Retinal pigment epithelial cell (primary cell): ENCODE results near the gene PSMC6.

Source experiments
- DNase-seq: peaks from one replicate; pipeline ENCODE4 v3.0.0-alpha.2; 2010; ENCODE audit warnings: low read depth
- H3K4me3 ChIP-seq: 2 replicates; pipeline ENCODE4 v1.5.1; 2011; ENCODE audit warnings: mild to moderate bottlenecking, low read length, control low read depth, moderate library complexity
- CTCF ChIP-seq: conservative IDR thresholded peaks from 2 replicates; pipeline ENCODE4 v1.5.1; 2011; ENCODE audit warnings: low read depth, low read length, control low read depth, inconsistent platforms

The PSMC6 gene

GRCh38 chr14:52694761-52695480, 12.1 kb upstream of the PSMC6 start:
- no peak for DNase-seq
- TF ChIP-seq CTCF: no peak
- H3K4me3 ChIP-seq: peak overlapping the region; percentile 73

GRCh38 chr14:52695481-52696091, 11.4 kb upstream of the PSMC6 start, which contains the start of gene ERO1A:
TSS of gene ERO1A (minus strand) at chr14:52695558. CDS start at chr14:52695481, 77 bp downstream.
- peak within 1 kb of the TSS; percentile 73 for H3K4me3 ChIP-seq
- peak; percentile 54 for DNase-seq

GRCh38 chr14:52700701-52701172, 6.3 kb upstream of the PSMC6 start:
- H3K4me3 ChIP-seq: no peak overlapping the region
- TF ChIP-seq CTCF: no peak
- DNase-seq: no peak

More at GRCh38 chr14:52695481-52696091, 11.4 kb upstream of the PSMC6 start, which contains the start of gene ERO1A:
- no peak for TF ChIP-seq CTCF

- DNase-seq: no peak
- no peak for TF ChIP-seq CTCF
Measured at GRCh38 chr14:52701223-52701622, 5.8 kb upstream of the PSMC6 start.

GRCh38 chr14:52703225-52703624, 3.8 kb upstream of the PSMC6 start:
- no peak overlapping the region for H3K4me3 ChIP-seq
- no peak for TF ChIP-seq CTCF
- peak; percentile 50 for DNase-seq

More at GRCh38 chr14:52701223-52701622, 5.8 kb upstream of the PSMC6 start:
- H3K4me3 ChIP-seq: no peak overlapping the region

- no peak for DNase-seq
- no peak overlapping the region for H3K4me3 ChIP-seq
Measured at GRCh38 chr14:52703664-52704063, 3.3 kb upstream of the PSMC6 start.

More at GRCh38 chr14:52703664-52704063, 3.3 kb upstream of the PSMC6 start:
- TF ChIP-seq CTCF: no peak
